Memory B cell (primary cell): ENCODE data around the gene TREML1.

Experiments used
- ATAC-seq: fragments of 150-1000 bp; cut with Tn5 transposase; 2 replicates; pipeline ENCODE4 v1.10.0; 2021; ENCODE audit warnings: low read depth, mild to moderate bottlenecking, moderate library complexity
- DNase-seq, 2 donors: peaks; one replicate each; pipeline ENCODE4 v3.0.0; 2022; ENCODE audit warnings: low spot score in 2 of 2
- H3K27ac Mint-ChIP-seq: one replicate; pipeline ENCODE4 v1.8.0; 2022; ENCODE audit warnings: mild to moderate bottlenecking, moderate library complexity, mixed read lengths
- H3K27me3 Mint-ChIP-seq: one replicate; pipeline ENCODE4 v1.8.0; 2022; ENCODE audit warnings: mixed read lengths
- H3K36me3 Mint-ChIP-seq: one replicate; pipeline ENCODE4 v1.8.0; 2022; ENCODE audit warnings: mild to moderate bottlenecking, mixed read lengths
- H3K4me1 Mint-ChIP-seq: one replicate; pipeline ENCODE4 v1.8.0; 2022; ENCODE audit warnings: mixed read lengths
- H3K4me3 Mint-ChIP-seq: one replicate; pipeline ENCODE4 v1.8.0; 2022; ENCODE audit warnings: mild to moderate bottlenecking, moderate library complexity, mixed read lengths
- H3K9me3 Mint-ChIP-seq: one replicate; pipeline ENCODE4 v1.8.0; 2022; ENCODE audit warnings: mixed read lengths

The TREML1 gene

DNA sequence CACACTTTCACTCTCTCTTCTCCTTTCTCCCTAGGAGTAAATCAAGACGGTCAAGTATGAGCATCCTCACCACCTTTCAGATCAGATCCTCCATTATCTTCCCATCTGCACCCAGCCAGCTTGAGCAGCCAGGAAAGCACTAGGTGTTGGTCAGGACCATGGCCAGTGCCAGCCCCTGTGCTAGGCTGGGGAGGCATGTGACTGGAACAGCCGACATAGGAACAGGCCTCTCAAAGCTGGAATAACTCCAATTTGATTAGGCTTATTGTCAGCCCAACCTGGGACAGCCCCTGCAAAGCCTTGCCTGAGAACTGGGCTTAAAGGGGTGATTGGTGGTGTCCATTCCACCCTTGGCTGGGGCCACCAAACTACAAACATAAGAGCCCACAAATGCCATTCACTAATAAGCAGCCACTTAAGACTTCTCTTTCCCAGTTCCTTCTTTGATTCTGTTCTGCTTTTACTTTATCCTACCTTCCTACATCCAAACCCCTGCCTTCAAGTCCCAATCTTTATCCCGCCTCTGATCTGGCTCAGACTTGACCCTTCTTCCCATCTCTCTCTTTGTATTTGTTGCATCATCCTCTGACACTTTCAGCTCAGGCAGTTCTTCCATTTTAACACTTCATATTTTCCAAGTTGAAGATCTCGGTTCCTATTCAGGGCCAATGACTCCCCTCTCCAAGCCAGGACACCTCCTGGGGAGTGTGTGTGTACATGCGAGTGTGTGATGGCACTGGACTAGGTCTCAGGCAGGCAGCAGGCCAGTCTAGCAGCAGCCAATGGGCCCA lies 13.2 kb upstream of the TREML1 start:
- Mint-ChIP-seq H3K4me1 (peaks cover 4% of the 10 kb centered on the region), H3K9me3 (no peaks in the 10 kb centered on the region), H3K27ac (no peak overlapping the region), H3K27me3 (peaks cover 12% of the 10 kb centered on the region), H3K4me3 (no peak overlapping the region), H3K36me3 (no peaks in the 10 kb centered on the region)
- no peak for ATAC-seq
- DNase-seq: no peak

DNA sequence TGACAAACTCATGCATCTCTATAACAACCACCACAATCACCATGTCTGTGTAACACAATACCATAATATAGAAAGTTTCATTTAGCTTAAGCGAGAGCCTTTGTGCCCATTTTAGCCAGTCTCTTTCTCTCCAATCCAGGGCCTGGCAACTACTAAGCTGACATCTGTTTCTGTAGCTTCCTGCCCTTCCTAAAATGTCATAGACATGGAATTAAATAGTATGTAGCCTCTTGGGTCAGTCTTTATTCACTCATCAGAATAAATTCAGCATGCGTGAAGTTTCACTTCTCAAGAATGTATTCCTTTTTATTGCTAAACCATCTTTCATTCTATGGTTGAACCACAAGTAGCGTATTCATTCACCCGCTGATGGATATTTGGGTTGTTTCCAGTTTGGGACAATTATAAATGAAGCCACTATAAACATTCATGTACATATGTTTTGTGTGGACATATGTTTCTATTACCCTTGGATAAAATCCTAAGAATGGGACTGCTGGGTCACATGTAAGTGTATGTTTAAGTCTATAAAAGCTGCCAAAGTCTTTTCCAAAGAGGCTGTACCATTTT lies 10.5 kb upstream of the TREML1 start:
- Mint-ChIP-seq H3K4me1 (peaks cover 4% of the 10 kb centered on the region), H3K27ac (no peak overlapping the region), H3K36me3 (no peaks in the 10 kb centered on the region), H3K4me3 (no peak overlapping the region), H3K27me3 (peaks cover 19% of the 10 kb centered on the region), H3K9me3 (no peaks in the 10 kb centered on the region)
- ATAC-seq (no peak), DNase-seq (no peak)

DNA sequence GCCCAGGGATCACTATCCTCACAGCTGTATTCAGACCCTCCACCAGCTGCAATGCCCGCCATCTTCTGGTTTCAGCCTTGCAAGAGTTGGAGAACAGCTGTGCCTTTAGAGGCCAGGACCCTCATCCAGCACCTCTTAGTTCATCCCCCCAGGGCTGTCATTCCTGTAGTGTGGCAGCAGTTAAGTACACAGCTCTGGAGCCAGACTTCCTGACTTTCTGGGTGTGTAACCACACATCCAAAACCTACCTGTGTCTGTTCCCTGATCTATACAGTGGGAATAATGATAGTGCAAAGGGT lies 9.2 kb upstream of the TREML1 start:
- peaks cover 4% of the 10 kb centered on the region for H3K4me1 Mint-ChIP-seq
- ATAC-seq (no peak), DNase-seq (no peak)
- no peak overlapping the region for H3K27ac Mint-ChIP-seq
- H3K9me3 Mint-ChIP-seq: no peaks in the 10 kb centered on the region
- no peaks in the 10 kb centered on the region for H3K36me3 Mint-ChIP-seq
- H3K4me3 Mint-ChIP-seq: no peak overlapping the region
- H3K27me3 Mint-ChIP-seq: peaks cover 26% of the 10 kb centered on the region

DNA sequence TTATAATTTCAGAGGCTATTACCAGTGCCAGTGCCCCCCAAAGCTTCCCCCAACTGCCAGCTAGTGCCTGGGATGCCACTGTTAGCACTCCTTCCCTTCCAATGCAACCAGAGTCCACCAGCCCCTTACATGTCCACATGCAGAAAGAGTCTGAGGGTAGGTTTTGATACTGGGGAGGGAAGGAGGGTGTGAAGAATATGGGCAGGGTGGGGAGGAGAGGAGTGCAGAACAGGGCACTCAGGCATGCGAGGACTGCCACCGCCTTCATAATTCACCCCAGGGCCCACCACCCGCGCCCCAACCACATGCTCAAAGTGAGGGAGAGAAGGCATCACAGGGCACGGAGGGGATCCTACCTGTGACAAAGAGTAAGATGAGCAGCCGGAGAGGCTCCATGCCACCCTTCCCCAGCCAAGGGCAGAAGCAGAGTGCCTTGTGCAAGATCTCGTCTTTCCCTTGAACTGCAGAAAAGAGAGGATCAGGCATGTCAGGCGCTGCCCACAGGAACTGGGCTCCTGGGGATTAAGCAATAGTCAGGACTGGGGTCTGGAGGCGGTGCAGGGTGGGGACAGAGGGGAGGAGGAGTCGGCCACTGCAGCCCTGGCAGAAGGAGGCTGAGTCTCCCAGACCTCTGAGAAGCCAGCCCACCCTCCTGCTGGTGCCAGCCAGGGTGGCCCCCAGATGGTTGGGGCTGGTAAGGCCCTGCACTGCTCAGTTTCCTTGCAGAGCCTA lies 8.7 kb upstream of the TREML1 start, which contains the start of gene TREM2:
Gene TREM2, minus strand, starts transcription at position 430 of the 732 bp plus-strand sequence. Its CDS starts 34 bp downstream, at position 396.
- H3K4me1 Mint-ChIP-seq: peaks cover 4% of the 10 kb centered on the region
- ATAC-seq (no peak), DNase-seq (no peak)
- no peak within 1 kb of the TSS for H3K4me3 Mint-ChIP-seq
- H3K27ac Mint-ChIP-seq: peak within 1 kb of the TSS; percentile 7
- no peaks in the 10 kb centered on the region for H3K9me3 Mint-ChIP-seq
- peaks cover 28% of the 10 kb centered on the region for H3K27me3 Mint-ChIP-seq
- H3K36me3 Mint-ChIP-seq: peaks cover 2% of the 10 kb centered on the region

DNA sequence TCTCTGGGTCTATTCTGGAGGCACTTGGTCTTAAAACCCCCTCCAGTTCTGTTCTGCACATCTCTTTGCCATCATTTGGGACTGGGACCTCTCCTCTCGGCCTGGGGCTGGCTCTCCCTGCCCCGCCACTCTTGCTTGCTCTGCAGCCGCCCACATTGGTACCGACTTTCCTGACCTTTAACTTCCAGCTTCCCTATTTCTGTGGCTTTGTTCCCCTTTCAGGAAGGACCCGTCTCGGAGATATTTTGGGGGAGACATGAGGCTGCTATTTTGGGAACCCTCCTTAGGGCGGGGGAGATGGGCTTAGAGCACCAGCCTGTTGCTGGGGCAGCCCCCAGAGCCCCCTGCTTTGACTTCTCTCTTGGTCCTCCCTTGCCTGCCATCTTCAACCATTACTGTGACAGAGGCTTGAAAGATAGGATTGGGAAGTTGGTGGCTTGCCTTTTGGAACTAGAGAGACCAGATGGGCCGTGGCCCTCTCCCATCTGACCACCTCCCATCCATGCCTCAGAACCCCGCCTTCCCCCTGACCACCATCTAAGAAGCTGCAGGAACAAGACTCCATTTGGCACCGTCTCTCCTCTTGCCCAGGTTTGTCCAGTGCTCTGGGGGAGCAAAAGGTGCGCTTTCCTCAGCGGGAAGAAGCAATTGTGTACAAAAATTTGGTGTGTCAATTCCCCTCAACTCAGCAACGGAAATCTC lies 7.9 kb upstream of the TREML1 start:
- H3K4me1 Mint-ChIP-seq: peaks cover 4% of the 10 kb centered on the region
- ATAC-seq (no peak), DNase-seq (no peak)
- peaks cover 29% of the 10 kb centered on the region for H3K27me3 Mint-ChIP-seq
- H3K27ac Mint-ChIP-seq: peak overlapping the region; percentile 7
- no peak overlapping the region for H3K4me3 Mint-ChIP-seq
- no peaks in the 10 kb centered on the region for H3K9me3 Mint-ChIP-seq
- peaks cover 2% of the 10 kb centered on the region for H3K36me3 Mint-ChIP-seq

DNA sequence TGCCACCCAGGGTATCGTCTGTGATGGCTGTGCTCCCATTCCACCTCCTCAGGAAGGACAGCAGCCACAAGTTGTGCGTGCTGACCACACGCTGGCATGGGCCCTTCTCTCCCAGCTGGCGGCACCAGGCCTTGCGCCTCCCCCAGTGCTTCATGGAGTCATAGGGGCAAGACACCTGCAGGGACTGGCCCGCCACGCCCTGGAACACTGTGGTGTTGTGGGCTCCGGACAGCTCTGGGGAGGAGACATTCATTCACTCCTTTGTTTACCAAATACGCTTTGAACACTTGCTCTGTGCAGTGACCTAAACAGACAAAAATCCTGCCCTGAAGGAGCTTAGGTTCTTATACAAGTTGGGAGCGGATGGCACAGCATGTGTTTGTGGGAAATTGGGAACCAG lies 7.2 kb upstream of the TREML1 start:
- Mint-ChIP-seq H3K27ac (no peak overlapping the region), H3K4me3 (no peak overlapping the region), H3K4me1 (peaks cover 4% of the 10 kb centered on the region), H3K9me3 (no peaks in the 10 kb centered on the region), H3K27me3 (peaks cover 26% of the 10 kb centered on the region), H3K36me3 (peaks cover 2% of the 10 kb centered on the region)
- no peak for ATAC-seq
- no peak for DNase-seq

DNA sequence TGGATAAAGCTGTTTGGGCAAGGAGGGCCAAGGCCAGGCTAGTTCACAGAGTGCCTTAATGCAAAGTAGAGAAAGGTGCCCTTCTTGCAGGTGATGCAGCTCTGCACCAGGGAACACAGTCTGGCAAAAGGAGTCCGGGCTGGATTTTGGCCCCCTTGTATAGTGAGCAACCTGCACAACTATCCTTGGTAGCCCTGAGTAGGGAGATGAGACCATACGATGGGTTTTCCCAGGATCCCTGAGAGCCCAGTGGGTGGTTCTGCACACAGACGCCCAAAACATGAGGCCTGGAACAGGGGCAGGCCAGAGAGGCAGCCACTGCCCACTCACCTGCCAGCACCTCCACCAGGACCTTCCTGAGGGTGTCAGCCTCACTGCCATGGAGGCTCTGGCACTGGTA lies 6.8 kb upstream of the TREML1 start:
- no peak for ATAC-seq
- Mint-ChIP-seq H3K4me1 (peaks cover 4% of the 10 kb centered on the region), H3K36me3 (peaks cover 2% of the 10 kb centered on the region), H3K4me3 (no peak overlapping the region), H3K27ac (no peak overlapping the region), H3K9me3 (no peaks in the 10 kb centered on the region), H3K27me3 (peaks cover 26% of the 10 kb centered on the region)
- no peak for DNase-seq

DNA sequence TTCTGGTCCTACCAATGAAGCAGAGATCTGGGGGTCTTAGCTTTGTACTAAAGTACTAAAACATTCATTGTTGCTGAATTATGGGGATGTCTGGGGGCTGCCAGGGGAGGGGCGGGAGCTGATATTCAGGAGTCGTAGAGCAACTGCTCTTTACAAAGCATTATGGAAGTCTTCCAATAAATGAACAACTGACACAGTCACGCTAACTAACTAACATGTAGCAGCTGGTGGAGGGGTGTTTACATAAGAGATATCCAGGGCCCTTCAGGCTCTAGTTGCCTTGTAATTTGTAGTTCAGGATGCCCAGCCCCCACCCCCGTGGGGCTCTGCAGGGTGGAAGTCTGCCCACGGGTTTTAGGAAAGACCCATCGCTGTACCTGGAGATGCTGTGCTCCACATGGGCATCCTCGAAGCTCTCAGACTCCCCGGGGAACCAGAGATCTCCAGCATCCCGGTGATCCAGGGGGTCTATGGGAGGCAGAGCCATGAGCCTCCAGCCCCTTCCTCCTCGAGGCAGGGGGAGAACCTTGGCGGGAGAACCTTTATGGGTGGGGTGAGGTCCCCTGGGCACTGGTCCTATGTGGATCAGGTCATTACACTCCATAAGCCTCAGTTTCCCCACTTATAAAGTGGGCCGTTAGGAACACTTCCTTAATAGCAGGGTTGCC lies 5.4 kb upstream of the TREML1 start:
- Mint-ChIP-seq H3K27me3 (peaks cover 28% of the 10 kb centered on the region), H3K4me1 (peaks cover 5% of the 10 kb centered on the region)
- no peak for ATAC-seq

DNA sequence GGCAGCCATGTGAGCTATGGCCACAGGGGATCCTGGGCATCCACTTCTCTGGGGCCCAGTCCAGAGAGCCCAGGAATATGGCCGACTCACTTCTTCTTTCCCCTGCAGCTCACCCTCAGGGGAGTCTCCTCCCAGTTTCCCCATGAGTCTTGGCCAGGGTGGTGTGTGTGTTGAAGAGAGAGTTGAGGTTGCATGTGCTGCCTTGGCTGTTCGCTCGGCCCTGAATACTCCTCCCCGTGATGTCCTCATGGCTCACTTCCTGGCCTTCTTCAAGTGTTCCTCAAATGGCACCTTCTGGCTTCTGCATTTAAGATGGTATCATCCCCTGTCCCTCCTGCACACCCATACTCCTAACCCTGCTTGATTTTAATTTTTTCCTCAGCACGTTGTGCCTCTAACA lies 3.2 kb upstream of the TREML1 start:
- no peak overlapping the region for H3K4me3 Mint-ChIP-seq
- H3K27ac Mint-ChIP-seq: no peak overlapping the region
- no peaks in the 10 kb centered on the region for H3K9me3 Mint-ChIP-seq
- peaks cover 2% of the 10 kb centered on the region for H3K4me1 Mint-ChIP-seq
- H3K27me3 Mint-ChIP-seq: peaks cover 24% of the 10 kb centered on the region
- peaks cover 2% of the 10 kb centered on the region for H3K36me3 Mint-ChIP-seq
- ATAC-seq (no peak), DNase-seq (no peak)

More for the DNA sequence above, 5.4 kb upstream of the TREML1 start:
- DNase-seq: no peak
- Mint-ChIP-seq H3K9me3 (no peaks in the 10 kb centered on the region), H3K4me3 (no peak overlapping the region), H3K27ac (no peak overlapping the region), H3K36me3 (peaks cover 2% of the 10 kb centered on the region)

DNA sequence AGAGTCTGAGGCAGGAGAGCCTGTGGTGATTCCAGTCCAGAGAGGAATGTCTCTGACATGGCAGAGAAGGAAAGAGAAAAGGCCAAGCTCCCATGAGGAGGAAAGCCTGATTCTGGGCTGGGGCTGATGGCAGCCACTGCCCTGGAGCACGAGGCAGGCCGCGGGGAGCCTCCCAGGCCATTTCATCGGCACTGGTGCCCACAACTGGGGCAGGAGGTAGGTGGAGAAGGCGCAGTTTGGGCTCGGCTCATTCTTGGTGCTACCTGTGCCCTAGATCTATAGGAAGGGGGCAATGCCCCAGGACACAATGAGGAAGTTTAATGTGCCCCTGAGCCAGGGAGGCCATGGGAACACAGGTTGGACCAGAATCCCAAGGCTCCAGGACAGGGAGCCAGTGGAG lies 2.6 kb upstream of the TREML1 start:
- ATAC-seq (no peak), DNase-seq (no peak)
- Mint-ChIP-seq H3K27ac (no peak overlapping the region), H3K36me3 (peaks cover 2% of the 10 kb centered on the region), H3K9me3 (no peaks in the 10 kb centered on the region), H3K4me3 (no peak overlapping the region), H3K27me3 (peaks cover 20% of the 10 kb centered on the region), H3K4me1 (peaks cover 2% of the 10 kb centered on the region)

DNA sequence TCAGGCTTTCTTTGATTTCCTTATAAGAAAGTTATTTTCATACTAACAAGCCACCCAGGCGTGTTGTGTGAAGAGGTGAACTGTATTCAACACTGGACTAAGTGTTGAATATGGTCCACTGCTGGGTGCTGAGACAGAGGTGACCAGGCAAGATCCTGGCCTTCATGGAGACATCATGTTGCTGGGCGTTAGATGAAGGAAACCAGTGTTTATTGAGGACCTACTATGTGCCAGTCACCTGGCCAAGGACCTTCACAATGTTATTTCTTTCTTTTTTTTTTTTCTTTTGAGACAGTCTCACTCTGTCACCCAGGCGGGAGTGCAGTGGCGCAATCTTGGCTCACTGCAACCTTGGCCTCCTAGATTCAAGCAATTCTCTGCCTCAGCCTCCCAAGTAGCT lies 1.9 kb upstream of the TREML1 start:
- no peak overlapping the region for H3K4me3 Mint-ChIP-seq
- peaks cover 2% of the 10 kb centered on the region for H3K4me1 Mint-ChIP-seq
- no peak overlapping the region for H3K27ac Mint-ChIP-seq
- no peaks in the 10 kb centered on the region for H3K9me3 Mint-ChIP-seq
- peaks cover 20% of the 10 kb centered on the region for H3K27me3 Mint-ChIP-seq
- ATAC-seq: no peak
- H3K36me3 Mint-ChIP-seq: peaks cover 2% of the 10 kb centered on the region
- DNase-seq: no peak

DNA sequence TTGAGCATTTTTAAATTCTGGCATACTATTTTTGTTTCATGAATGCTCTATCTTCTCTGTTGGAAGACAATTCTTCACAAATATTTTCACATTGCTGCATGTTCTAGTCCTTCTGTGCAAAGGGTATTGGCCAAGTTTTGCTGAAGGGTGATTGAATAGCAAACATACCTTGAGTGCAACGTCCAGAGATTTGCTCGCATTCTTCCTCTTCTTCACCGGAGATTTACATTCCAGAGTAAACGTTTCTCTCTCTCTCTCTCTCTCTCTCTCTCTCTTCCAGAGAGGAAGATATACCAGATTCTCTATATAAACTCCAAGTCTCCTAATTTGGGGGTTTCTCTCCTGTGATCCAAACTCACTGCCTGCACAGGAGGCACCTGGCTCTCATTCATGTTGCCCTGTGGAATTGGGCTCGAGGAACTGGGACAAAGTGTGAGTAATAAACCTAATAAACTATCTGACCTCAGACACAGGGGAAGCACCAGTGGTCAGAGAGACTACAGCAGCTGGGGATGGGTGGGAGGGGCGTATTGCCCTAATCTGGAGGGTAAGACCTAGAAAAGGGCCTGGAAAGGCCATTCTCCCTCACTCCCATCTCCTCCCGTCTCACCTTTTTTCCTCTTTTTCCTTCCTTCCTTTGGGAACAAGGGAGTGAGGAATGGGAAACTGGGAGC lies 1.1 kb upstream of the TREML1 start:
- Mint-ChIP-seq H3K9me3 (no peaks in the 10 kb centered on the region), H3K27me3 (peaks cover 20% of the 10 kb centered on the region), H3K4me3 (no peak overlapping the region), H3K27ac (no peak overlapping the region), H3K4me1 (peaks cover 2% of the 10 kb centered on the region), H3K36me3 (peaks cover 5% of the 10 kb centered on the region)
- no peak for DNase-seq
- ATAC-seq: no peak

DNA sequence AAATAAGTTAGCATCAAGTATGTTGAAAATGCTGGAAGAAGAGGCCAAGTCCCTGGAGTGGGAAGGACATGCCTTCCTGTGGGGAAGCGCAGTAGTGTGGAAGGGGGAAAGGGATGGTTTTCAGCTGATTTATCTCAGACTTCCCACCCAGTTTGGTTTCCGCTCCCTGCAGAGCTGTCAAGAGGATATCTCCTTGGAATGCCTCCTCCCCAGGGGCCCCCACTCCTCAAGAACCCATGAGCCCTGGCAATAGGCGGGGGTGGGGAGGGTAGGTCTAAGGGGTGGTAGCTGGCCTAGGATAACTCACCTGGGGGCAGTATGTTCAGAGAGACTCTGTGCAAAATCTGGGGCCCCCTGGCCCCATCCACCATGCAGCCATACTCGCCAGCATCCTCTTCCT lies 696 bp downstream of the TREML1 start:
- Mint-ChIP-seq H3K4me1 (peaks cover 2% of the 10 kb centered on the region), H3K27ac (no peak overlapping the region), H3K36me3 (peaks cover 17% of the 10 kb centered on the region), H3K9me3 (no peaks in the 10 kb centered on the region), H3K4me3 (no peak overlapping the region), H3K27me3 (peaks cover 10% of the 10 kb centered on the region)
- DNase-seq (no peak), ATAC-seq (no peak)
